GM12878 (cell line): ENCODE data around the gene LYPD8. TPM values are rescaled to one million over a fixed set of nuclear protein-coding genes. Genes with fewer than 3 reads are reported as not detected.

Source experiments
- ATAC-seq: fragments of 200-7000 bp; cut with Tn5 transposase; 3 replicates; pipeline ENCODE4 v1.9.1; 2020; ENCODE audit warnings: mild to moderate bottlenecking, moderate library complexity
- BruUV-seq: library from RNA; stranded (reverse); fragments of 400-500 nt; replicated peaks from 2 replicates; lab custom pipeline; 2021; lab: Mats Ljungman, UMichigan
- CTCF ChIA-PET: fragments of 300-600 bp; sonication (Branson Sonifier 250); formaldehyde crosslinking; extraction: SDS; loops from one replicate; lab custom pipeline; 2021; ENCODE audit warnings: inconsistent platforms; lab: Yijun Ruan, JAX
- POLR2A ChIA-PET: fragments of 350-600 bp; formaldehyde crosslinking; extraction: SDS; loops from one replicate; lab custom pipeline; 2021; ENCODE audit warnings: inconsistent platforms; lab: Charles Lee
- RAD21 ChIA-PET: fragments of 300-600 bp; sonication (Branson Sonifier 250); formaldehyde crosslinking; loops from one replicate; lab custom pipeline; 2023; ENCODE audit warnings: antibody characterized with exemption; ENCODE audit not compliant: unreplicated experiment; lab: Charles Lee
- SMC1A ChIA-PET: fragments of 300-600 bp; sonication (Branson Sonifier 250); formaldehyde crosslinking; loops from one replicate; lab custom pipeline; 2023; ENCODE audit not compliant: unreplicated experiment, uncharacterized antibody; lab: Charles Lee
- DNase-seq: peaks from one replicate; pipeline ENCODE4 v3.0.0-alpha.2; 2011; ENCODE audit warnings: low read depth, low spot score
- FAIRE-seq: peaks from 3 replicates; lab custom pipeline; 2011; peaks lifted over from hg19 to GRCh38; lab: Jason Lieb, UNC
- H2AFZ ChIP-seq: 2 replicates; pipeline ENCODE4 v1.6.0; 2011; ENCODE audit warnings: low read depth, low read length, control low read depth; ENCODE audit not compliant: control insufficient read depth
- H3K27ac ChIP-seq: 2 replicates; pipeline ENCODE4 v1.5.1; 2011; ENCODE audit warnings: control low read depth; ENCODE audit not compliant: control insufficient read depth, insufficient read depth
- H3K27me3 ChIP-seq, 2 experiments: replicated peaks in 1 of 2; 2 replicates each; pipeline versions ENCODE4 v1.6.0 to v1.6.1; 2011; ENCODE audit warnings: low read length in 1 of 2; ENCODE audit not compliant: control insufficient read depth in 2 of 2, insufficient read depth in 2 of 2
- H3K36me3 ChIP-seq, 2 experiments: 2 replicates each; pipeline ENCODE4 v1.5.1; 2011; ENCODE audit warnings: low read length in 1 of 2; ENCODE audit not compliant: control insufficient read depth in 2 of 2, insufficient read depth in 2 of 2
- H3K4me1 ChIP-seq: 2 replicates; pipeline ENCODE4 v1.6.1; 2011; ENCODE audit warnings: mild to moderate bottlenecking, low read length, moderate library complexity, mixed read lengths; ENCODE audit not compliant: control insufficient read depth, insufficient read depth
- H3K4me2 ChIP-seq: 2 replicates; pipeline ENCODE4 v1.6.0; 2011; ENCODE audit warnings: control low read depth; ENCODE audit not compliant: control insufficient read depth, insufficient read depth
- H3K4me3 ChIP-seq: fragments of 200-600 bp; sonication (generic); 2 replicates; pipeline ENCODE4 v1.5.1; 2016
- H3K79me2 ChIP-seq: 2 replicates; pipeline ENCODE4 v1.6.0; 2011; ENCODE audit warnings: low read length; ENCODE audit not compliant: control insufficient read depth, insufficient read depth
- H3K9ac ChIP-seq: 2 replicates; pipeline ENCODE4 v1.8.0; 2011; ENCODE audit warnings: low read length, control low read depth, mixed read lengths; ENCODE audit not compliant: control insufficient read depth, insufficient read depth
- H3K9me3 ChIP-seq: replicated peaks from 3 replicates; pipeline ENCODE4 v1.5.1; 2011; ENCODE audit warnings: mild to moderate bottlenecking, low read length; ENCODE audit not compliant: control insufficient read depth, insufficient read depth
- H4K20me1 ChIP-seq: 2 replicates; pipeline ENCODE4 v1.6.0; 2011; ENCODE audit not compliant: control insufficient read depth, insufficient read depth
- IKZF2 ChIP-seq, 2 experiments: fragments of 450-650 bp; IDR thresholded peaks; 2 replicates each; pipeline ENCODE4 v1.6.1; 2017; ENCODE audit warnings: mild to moderate bottlenecking in 2 of 2, moderate library complexity in 2 of 2
- SREBF2 ChIP-seq: IDR thresholded peaks from 2 replicates; pipeline ENCODE4 v1.6.1; 2012; ENCODE audit warnings: mild to moderate bottlenecking, low read length
- WGBS: methylation state at CpG from one replicate; pipeline ENCODE4 v1.1.6; 2016; ENCODE audit warnings: low lambda C conversion rate; ENCODE audit not compliant: insufficient replicate concordance, insufficient coverage; ENCODE audit errors: missing lambda C conversion rate; 5-methylcytosine and 5-hydroxymethylcytosine counted together
- in situ Hi-C: fragments of 300-500 bp; cut with MboI; formaldehyde crosslinking; loops from 9 replicates; pipeline ENCODE4 v1.14.3; 2018; ENCODE audit warnings: mixed read lengths
- intact Hi-C: fragments of 100-400 bp; cut with micrococcal nuclease; formaldehyde crosslinking; loops from one replicate; pipeline ENCODE4 v1.14.2; 2022; ENCODE audit not compliant: unreplicated experiment
- polyA plus RNA-seq, 11 experiments: library from polyadenylated mRNA; depleted of rRNA in 4 of 11; unstranded in 6 of 11; stranded (reverse) in 5 of 11; fragments of >200 nt; fragmentation: Nextera tagmentation in 4 of 11; fragmentation: Illumina TruSeq in 1 of 11; extraction: Ambion mirVana in 4 of 11; extraction: Trizol in 1 of 11; gene quantifications; 1 replicate in 1 of 11; 2 replicates in 10 of 11; pipeline versions ENCODE4 v1.2.1 to v1.2.3, GENCODE V29; 2011 to 2016; ENCODE audit warnings: inconsistent platforms in 2 of 11, missing spikeins in 2 of 11, low read depth in 1 of 11
- total RNA-seq, 4 experiments: library from RNA; depleted of rRNA in 3 of 4; stranded (reverse); fragments of >200 nt in 3 of 4; fragmentation: Illumina TruSeq in 1 of 4; extraction: Trizol in 1 of 4; gene quantifications; 2 replicates each; pipeline versions ENCODE4 v1.2.1 to v1.2.3, GENCODE V29; 2013 to 2021
- TF ChIP-seq, protein P1 (sequence below): fragments of 450-650 bp; IDR thresholded peaks from 2 replicates; pipeline ENCODE4 v1.6.1; 2016; ENCODE audit warnings: mild to moderate bottlenecking
- TF ChIP-seq, protein P2 (sequence below), 3 experiments: IDR thresholded peaks in 2 of 3; conservative IDR thresholded peaks in 1 of 3; 2 replicates each; pipeline ENCODE4 v1.5.1; 2011; ENCODE audit warnings: low read depth in 3 of 3, low read length in 3 of 3, mild to moderate bottlenecking in 3 of 3, control low read depth in 2 of 3, moderate library complexity in 2 of 3, inconsistent platforms in 1 of 3, mixed read lengths in 1 of 3; ENCODE audit not compliant: control insufficient read depth in 2 of 3, insufficient read depth in 1 of 3; ENCODE audit errors: extremely low read depth in 1 of 3

LYPD8 gene
- total and polyA plus RNA-seq, 10 of the 15 experiments (the other 5 are each of a cell fraction or from before 2014, with no cell fraction given) = 0.13 to 0.40 (median 0.18) TPM; not detected in 7

DNA sequence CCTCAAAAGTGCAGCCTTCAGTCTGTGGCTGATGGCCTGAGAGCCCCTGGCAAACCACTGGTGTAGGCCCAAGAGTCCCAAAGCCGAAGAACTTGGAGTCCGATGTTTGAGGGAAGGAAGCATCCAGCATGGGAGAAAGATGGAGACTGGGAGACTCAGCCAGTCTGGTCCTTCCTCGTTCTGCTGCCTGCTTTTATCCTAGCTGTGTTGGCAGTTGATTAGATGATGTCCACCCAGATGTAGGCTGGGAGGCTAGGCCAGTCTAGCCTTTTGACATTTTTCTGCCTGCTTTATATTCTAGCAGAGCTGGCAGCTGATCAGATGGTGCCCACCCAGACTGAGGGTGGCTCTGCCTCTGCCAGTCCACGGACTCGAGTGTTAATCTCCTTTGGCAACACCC is 1.1 kb upstream of the LYPD8 start:
- H3K4me2 ChIP-seq = no peak overlapping the region
- H3K4me3 ChIP-seq = no peak overlapping the region
- intact Hi-C loops = loop anchor here (5.0 kb wide), 1 partner anchor 36 kb away; no protein-coding TSS in a partner anchor
- no peaks in the 10 kb centered on the region for H3K9me3 ChIP-seq
- DNase-seq = no peak
- no peak overlapping the region for H2AFZ ChIP-seq
- no peaks in the 10 kb centered on the region for H3K79me2 ChIP-seq
- FAIRE-seq = no peak
- ATAC-seq = no peak
- no peaks in the 10 kb centered on the region for H3K27me3 ChIP-seq
- 68% methylated on average over 5 of the region's 5 CpGs for WGBS
- in situ Hi-C loops = no loop called here
- ChIA-PET CTCF (no interaction called here), RAD21 (no interaction called here), SMC1A (no interaction called here), POLR2A (no interaction called here)
- no peaks in the 10 kb centered on the region for H3K4me1 ChIP-seq
- H4K20me1 ChIP-seq = no peaks in the 10 kb centered on the region
- no TSS peak for BruUV-seq
- TF ChIP-seq, protein P1, sequence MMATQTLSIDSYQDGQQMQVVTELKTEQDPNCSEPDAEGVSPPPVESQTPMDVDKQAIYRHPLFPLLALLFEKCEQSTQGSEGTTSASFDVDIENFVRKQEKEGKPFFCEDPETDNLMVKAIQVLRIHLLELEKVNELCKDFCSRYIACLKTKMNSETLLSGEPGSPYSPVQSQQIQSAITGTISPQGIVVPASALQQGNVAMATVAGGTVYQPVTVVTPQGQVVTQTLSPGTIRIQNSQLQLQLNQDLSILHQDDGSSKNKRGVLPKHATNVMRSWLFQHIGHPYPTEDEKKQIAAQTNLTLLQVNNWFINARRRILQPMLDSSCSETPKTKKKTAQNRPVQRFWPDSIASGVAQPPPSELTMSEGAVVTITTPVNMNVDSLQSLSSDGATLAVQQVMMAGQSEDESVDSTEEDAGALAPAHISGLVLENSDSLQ = no peak
- TF ChIP-seq SREBF2 = no peak
- TF ChIP-seq IKZF2 (IDR thresholded peaks at IDR 0.05) = no peak
- TF ChIP-seq, protein P2, sequence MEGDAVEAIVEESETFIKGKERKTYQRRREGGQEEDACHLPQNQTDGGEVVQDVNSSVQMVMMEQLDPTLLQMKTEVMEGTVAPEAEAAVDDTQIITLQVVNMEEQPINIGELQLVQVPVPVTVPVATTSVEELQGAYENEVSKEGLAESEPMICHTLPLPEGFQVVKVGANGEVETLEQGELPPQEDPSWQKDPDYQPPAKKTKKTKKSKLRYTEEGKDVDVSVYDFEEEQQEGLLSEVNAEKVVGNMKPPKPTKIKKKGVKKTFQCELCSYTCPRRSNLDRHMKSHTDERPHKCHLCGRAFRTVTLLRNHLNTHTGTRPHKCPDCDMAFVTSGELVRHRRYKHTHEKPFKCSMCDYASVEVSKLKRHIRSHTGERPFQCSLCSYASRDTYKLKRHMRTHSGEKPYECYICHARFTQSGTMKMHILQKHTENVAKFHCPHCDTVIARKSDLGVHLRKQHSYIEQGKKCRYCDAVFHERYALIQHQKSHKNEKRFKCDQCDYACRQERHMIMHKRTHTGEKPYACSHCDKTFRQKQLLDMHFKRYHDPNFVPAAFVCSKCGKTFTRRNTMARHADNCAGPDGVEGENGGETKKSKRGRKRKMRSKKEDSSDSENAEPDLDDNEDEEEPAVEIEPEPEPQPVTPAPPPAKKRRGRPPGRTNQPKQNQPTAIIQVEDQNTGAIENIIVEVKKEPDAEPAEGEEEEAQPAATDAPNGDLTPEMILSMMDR (IDR thresholded peaks at IDR 0.05 in 2 of 3, conservative IDR thresholded peaks at IDR 0.05 in 1 of 3; ENCODE audit: control insufficient read depth in 2 of 3, extremely low read depth in 1 of 3, insufficient read depth in 1 of 3, low read depth in 3 of 3, low read length in 3 of 3) = no peak
- H3K36me3 ChIP-seq = no peaks in the 10 kb centered on the region
- H3K9ac ChIP-seq = no peak overlapping the region
- H3K27ac ChIP-seq = no peak overlapping the region
